Cortex of kidney (tissue), 1 donor: ENCODE data around the gene GCNT3.
A peak's percentile ranks its signal among the peaks of the same experiment; 100 is the strongest.
"Not testable (repeated sequence)": the region's sequence is repeated elsewhere in the genome, so short reads cannot be mapped to it uniquely, and the experiment has no call there.

Experiments
- DNase-seq: peaks from one replicate; lab custom pipeline; 2025; lab: John Stamatoyannopoulos, UW

GCNT3 gene

DNA sequence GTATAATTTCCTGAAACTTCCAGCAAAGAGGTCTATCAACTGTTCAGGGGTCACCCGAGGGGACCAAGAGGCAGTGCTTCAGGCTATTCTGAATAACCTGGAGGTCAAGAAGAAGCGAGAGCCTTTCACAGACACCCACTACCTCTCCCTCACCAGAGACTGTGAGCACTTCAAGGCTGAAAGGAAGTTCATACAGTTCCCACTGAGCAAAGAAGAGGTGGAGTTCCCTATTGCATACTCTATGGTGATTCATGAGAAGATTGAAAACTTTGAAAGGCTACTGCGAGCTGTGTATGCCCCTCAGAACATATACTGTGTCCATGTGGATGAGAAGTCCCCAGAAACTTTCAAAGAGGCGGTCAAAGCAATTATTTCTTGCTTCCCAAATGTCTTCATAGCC is 6.8 kb downstream of the GCNT3 start:
- no peak for DNase-seq

GRCh38 chr15:59622289-59622688 is 10.7 kb downstream of the GCNT3 start:
- DNase-seq: no peak

GRCh38 chr15:59632714-59633113 is 21.1 kb downstream of the GCNT3 start:
- DNase-seq: no peak

- no peak for DNase-seq
Measured at GRCh38 chr15:59636184-59636583, 24.6 kb downstream of the GCNT3 start.

DNA sequence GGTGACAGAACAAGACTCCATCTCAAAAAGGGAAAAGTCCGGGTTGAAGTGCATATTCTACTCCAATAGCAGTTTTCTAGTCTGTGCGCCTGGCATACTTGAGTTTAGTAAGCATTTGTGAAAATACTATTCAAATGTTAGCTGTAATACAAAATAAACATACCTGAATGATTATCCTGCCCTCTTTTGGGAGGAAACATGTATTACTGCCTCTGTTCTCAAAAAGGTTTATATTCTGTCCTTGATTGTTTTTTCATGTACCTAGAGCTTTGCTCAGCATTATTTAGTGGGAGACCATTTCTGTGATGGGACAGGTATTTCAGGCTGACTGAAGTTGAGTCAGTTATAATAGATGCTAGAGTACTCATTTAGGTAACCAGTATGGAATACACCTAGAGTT is 25.9 kb downstream of the GCNT3 start:
- not testable (repeated sequence) for DNase-seq

GRCh38 chr15:59642351-59642750 is 30.8 kb downstream of the GCNT3 start:
- no peak for DNase-seq

DNA sequence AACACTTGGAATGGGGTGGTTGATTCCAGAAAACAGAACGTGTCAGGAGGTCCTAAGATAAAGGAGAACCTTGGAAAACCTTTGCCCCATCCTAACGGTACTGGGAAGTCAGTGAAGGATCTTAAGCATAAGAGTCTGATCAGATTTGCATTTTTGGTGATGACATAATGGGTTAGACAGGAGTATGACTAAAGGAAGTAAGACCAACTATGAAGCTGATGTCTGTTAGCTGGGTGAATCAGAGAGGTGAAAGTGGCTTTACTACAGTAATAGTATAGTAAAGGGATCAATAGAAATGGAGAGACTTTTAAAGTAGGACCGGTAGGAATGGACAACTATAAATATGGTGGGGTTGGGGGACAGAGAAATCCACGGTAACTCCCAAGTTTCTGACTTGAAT is 33.2 kb downstream of the GCNT3 start:
- DNase-seq: no peak

GRCh38 chr15:59645812-59646211 is 34.2 kb downstream of the GCNT3 start:
- not testable (repeated sequence) for DNase-seq

- DNase-seq: no peak
Measured at GRCh38 chr15:59646277-59646676, 34.7 kb downstream of the GCNT3 start.

- DNase-seq: no peak
Measured at GRCh38 chr15:59647085-59647484, 35.5 kb downstream of the GCNT3 start.

- DNase-seq: no peak
Measured at GRCh38 chr15:59649603-59650002, 38.0 kb downstream of the GCNT3 start.

DNA sequence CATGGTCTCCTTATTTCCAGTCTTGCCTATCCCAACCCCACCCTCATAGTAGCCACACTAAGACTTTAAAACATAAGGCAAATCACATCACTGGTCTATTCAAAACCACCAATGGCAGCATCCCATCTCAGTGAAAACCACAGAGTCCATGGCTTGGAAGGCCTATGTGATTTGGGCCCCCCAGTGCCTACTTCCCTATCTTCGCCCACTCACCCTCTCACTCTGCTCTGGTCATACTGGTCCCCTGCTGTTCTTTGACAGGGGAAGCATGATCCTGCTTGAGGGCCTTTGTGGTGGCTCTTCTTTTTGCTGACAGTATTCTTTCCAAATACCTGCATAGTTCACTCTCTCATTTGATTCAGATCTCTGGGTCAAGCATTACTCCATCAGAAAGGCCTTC is 42.5 kb downstream of the GCNT3 start:
- DNase-seq: no peak

- DNase-seq: peak; percentile 21
Measured at GRCh38 chr15:59656897-59657634, 45.5 kb downstream of the GCNT3 start, which contains the start of gene GTF2A2. GTF2A2 (minus strand) TSS chr15:59657515; CDS start chr15:59652277, 5,238 bp downstream.

DNA sequence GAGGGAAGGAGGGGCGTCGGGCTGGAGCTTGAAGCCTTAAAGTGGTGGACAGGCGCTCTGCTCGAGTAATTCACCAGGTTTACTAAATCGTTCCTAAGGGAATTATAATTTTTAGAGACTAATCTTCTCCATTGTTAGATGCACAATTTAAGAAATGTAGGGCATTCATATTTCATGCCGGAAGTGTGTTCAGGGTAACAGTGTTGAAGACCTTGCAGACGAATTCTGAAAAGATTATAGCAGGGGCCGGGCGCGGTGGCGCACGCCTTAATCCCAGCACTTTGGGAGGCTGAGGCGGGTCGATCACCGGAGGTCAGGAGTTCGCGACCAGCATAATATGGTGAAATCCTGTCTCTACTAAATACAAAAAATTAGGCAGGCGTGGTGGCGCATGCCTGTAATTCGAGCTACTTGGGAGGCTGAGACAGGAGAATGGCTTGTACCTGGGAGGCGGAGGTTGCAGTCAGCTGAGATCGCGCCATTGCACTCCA is 46.1 kb downstream of the GCNT3 start:
- no peak for DNase-seq

DNA sequence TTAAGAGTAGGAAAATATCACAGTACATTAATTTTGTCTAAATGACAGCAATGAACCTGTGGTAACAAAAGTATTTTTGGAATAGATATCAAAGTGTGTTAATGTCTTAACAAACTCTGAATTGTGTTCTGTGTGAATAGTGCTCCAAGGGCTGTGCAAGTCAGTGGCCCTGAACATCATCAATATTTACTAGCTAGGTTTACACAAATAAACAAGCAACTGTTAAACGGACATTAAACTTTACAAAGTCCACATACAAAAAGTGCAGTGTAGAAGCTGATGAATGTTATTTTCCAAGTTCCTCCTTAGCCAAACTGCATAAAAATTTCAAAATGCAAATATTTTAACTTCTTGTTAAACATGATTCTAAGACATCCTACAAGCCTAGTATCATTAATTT is 47.8 kb downstream of the GCNT3 start:
- DNase-seq: no peak

DNA sequence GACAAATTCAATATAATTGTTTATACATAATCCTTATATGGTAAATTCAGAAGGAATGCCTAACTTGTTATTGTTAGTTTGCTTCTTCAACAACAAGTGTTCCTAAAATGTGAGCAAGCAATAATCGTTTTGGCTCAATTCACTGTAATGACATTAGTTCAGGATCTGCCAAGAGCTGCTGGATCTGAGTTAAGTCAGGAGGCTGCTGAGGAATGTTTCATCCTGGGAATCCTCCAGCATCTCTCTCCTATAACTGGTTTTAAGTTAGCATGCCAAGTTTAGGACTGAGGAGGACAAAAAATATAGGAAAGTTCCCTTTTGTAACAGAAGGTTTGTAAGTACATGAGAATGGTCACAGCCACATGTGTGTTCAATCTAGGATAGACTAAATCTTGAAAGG is 50.7 kb downstream of the GCNT3 start:
- DNase-seq: no peak

- no peak for DNase-seq
Measured at GRCh38 chr15:59668556-59668955, 57.0 kb downstream of the GCNT3 start.
